Stimulated activated naive CD8-positive, alpha-beta T cell treated with anti-CD3 and anti-CD28 coated beads, Interleukin-15, amount 100 ng/mL, for 72 hours (primary cell): ENCODE data around the gene PPRC1.

Experiments
- ATAC-seq: fragments of 150-1000 bp; cut with Tn5 transposase; 2 replicates; pipeline ENCODE4 v1.10.0; 2021; ENCODE audit warnings: mild to moderate bottlenecking, moderate library complexity
- DNase-seq, 2 donors: peaks; one replicate each; pipeline ENCODE4 v3.0.0; 2021 to 2022
- H3K27ac Mint-ChIP-seq, 2 donors: one replicate each; pipeline ENCODE4 v1.8.0; 2022; ENCODE audit warnings: mild to moderate bottlenecking in 2 of 2, mixed read lengths in 2 of 2, moderate library complexity in 2 of 2
- H3K27me3 Mint-ChIP-seq: one replicate; pipeline ENCODE4 v1.8.0; 2022; ENCODE audit warnings: mixed read lengths
- H3K4me1 Mint-ChIP-seq: one replicate; pipeline ENCODE4 v1.8.0; 2022; ENCODE audit warnings: mild to moderate bottlenecking, mixed read lengths
- H3K4me3 Mint-ChIP-seq, 2 donors: one replicate each; pipeline ENCODE4 v1.8.0; 2022; ENCODE audit warnings: mild to moderate bottlenecking in 2 of 2, mixed read lengths in 2 of 2, moderate library complexity in 1 of 2
- H3K9me3 Mint-ChIP-seq, 2 donors: one replicate each; pipeline ENCODE4 v1.8.0; 2022; ENCODE audit warnings: mixed read lengths in 2 of 2

PPRC1 gene

DNA sequence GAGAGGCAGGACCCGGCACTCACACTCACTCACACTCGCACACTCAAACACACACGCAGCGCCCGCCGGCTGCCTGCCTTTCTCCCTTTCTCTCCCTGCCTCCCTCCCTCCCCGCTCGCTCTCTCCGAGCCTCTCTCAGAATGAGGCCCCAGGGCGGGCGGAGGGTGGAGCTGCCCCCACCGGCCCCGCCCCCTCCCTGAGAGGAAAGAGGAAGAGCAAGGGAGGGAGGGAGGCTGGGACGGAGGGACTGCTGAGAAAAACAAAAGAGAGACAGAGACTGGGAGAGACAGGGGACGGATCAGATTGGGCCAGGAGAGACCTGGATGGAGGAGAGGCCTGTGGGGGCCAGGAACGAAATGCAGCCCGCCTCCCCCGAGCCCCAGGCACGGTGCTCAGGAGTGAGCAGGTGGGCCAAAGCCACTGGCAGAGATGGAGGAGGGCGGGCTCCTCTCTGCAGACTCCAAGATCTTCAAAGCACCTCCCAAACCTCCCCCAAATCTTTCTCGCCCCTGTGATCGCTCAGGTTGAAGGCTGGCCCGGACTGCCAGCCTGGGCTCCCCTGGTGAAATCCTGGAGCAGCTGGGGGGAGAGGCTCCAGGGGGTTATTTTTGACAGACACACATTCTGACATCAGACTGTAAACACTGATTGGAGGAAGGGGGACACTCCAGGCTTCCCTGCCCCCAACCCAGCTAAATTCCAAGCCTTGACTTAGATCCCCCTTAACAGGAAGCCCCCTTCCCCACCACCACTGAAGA lies 17.8 kb upstream of the PPRC1 start:
- peak; percentile 72 to 78 for DNase-seq
- Mint-ChIP-seq H3K27me3 (no peaks in the 10 kb centered on the region), H3K27ac (peak overlapping the region; percentile 92 to 94), H3K9me3 (no peaks in the 10 kb centered on the region), H3K4me1 (peaks cover 74% of the 10 kb centered on the region), H3K4me3 (peak overlapping the region; percentile 91 to 99)
- peak; percentile 68 for ATAC-seq

DNA sequence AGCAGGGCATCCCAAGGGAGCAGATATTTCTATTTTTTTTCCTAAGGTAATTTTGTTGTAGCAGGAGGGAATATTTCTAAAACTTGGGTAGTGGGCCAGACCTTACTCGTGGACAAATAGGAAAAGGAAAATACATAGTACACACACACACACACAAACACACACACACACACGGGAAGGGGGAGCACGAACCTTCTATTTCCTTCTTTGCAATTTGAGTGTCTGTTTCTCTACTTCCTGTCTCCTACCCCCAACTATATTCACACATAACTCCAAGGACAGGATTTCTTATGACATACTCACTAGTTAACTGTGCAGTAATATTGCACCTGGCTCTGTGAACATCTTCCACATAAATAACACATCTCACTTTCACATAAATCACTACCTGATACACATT lies 17.1 kb upstream of the PPRC1 start:
- Mint-ChIP-seq H3K27me3 (no peaks in the 10 kb centered on the region), H3K9me3 (no peaks in the 10 kb centered on the region), H3K27ac (peak overlapping the region; percentile 92 to 94), H3K4me3 (peak overlapping the region; percentile 91 to 99), H3K4me1 (peaks cover 74% of the 10 kb centered on the region)
- no peak for ATAC-seq
- DNase-seq, result no peak

DNA sequence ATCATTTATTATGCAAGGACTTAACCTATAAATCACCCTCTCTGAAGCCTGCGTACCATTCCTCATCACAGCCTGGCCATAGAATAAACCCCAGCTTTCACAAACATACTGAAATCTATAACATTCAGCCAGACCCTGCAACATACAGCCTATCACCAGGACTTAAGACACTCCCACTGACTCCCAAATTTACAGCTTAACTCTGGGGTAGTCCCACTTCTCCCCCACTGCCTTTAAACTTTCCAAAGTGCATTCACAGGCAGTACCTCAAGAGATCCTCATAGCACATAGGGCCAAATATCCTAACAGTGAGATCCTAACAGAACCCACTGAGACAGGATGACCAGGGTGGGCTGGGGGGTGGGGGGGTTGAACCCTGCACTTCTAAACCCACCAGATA lies 16.2 kb upstream of the PPRC1 start:
- peak overlapping the region in 1 of 2 donors; percentile 51 for H3K27ac Mint-ChIP-seq
- ATAC-seq (no peak), DNase-seq (no peak)
- H3K4me1 Mint-ChIP-seq, result peaks cover 75% of the 10 kb centered on the region
- H3K9me3 Mint-ChIP-seq, result no peaks in the 10 kb centered on the region
- peak overlapping the region; percentile 91 to 99 for H3K4me3 Mint-ChIP-seq
- no peaks in the 10 kb centered on the region for H3K27me3 Mint-ChIP-seq

DNA sequence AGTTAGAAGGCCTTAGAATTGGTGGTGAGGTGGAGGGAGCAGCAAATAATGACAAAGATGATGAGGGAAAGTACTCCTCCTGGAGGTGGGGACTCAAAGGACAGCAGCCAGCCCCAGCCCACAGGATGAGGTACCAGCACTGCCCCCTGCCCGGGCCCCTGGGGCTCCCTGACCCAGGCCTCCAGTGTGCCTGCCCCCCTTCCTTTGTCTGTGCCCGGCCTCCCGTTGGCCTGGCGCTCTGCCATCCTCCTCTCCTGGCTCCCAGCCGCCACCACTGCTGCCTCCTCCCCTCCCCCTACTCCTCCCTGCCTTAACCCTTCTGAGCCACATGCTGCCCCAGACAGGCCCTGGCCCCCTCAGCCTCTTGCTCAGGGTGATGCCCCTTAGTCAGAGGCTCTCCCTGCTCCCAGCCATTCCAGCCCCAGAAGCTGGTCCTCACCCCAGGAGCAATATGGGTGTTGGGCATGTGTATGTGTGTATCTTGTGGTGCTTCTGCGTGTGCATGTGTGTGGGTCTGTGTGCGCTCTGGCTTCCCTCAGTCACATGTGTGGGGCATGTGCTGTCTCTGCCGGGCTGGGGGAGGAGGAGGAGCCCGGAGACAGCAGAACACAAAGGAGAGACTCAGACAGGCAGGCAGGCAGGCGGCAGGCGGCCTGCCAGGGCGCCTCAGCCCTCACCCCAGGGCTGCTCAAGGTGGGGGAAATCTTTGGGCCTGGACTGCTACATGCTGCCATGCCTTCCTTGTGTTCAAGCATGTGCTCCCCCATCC lies 15.3 kb upstream of the PPRC1 start:
- Mint-ChIP-seq H3K4me1 (peaks cover 71% of the 10 kb centered on the region), H3K4me3 (peak overlapping the region; percentile 91 to 99), H3K27ac (peak overlapping the region; percentile 82 to 92), H3K27me3 (no peaks in the 10 kb centered on the region), H3K9me3 (no peaks in the 10 kb centered on the region)
- DNase-seq (peak; percentile 68 to 79), ATAC-seq (peak; percentile 62)

DNA sequence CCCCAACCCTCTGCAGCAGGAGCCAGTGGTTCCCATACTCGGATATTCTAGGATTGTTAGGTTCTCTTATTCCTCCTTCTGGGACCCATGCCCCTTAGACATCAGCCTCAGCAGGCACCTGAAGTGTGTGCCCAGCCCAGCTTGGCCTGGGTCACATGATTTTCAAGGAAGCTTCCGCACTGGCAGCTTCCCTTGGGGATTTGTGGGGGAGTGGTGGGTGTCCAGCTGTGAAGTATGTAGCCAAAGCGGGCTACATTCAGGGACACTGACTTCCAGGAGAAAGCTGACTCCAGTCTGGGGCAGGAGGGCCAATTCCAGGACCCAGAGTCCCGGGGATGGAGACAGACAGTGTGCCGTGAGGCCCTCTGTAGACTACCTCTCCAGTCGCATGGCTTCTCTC lies 14.0 kb upstream of the PPRC1 start:
- Mint-ChIP-seq H3K27ac (peak overlapping the region; percentile 92 to 98), H3K4me3 (peak overlapping the region; percentile 91 to 99), H3K27me3 (no peaks in the 10 kb centered on the region), H3K9me3 (no peaks in the 10 kb centered on the region), H3K4me1 (peaks cover 58% of the 10 kb centered on the region)
- DNase-seq, result peak in 1 of 2 donors; percentile 27
- no peak for ATAC-seq

DNA sequence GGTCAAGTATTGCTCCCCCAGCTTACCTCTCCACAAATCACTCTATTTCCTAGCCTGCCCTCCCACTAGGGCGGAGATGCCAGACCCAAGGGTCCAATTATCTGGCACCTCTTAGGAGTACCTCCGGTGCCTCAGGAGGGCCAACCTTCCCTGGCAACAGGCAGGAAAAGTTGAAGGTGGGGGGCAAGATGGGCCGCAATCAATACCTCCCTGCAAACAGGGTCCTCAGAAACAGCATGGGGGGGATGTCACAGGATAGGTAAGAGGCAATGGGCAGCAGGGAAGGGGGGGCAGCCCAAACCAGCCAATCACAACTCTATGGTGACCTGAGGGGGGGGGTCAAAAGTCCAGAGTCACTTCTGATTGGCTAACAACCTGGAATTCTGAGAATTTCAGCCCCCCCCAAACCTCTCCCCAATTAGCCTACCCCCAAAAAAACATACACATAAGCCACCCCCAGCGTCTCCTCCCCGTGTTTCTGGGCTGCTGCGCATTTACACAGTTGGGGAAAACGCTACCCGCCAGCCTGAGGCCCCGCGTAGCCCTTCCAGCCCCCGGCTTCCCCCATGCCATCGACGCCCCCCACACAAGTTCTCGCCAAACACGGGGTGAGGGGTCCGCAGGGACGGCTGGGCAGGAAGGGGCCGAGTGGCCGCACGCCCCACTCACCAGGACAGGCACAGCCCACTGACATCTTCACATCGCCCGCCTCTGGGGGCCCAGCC lies 13.3 kb upstream of the PPRC1 start:
- DNase-seq, result peak; percentile 57 to 64
- Mint-ChIP-seq H3K27me3 (no peaks in the 10 kb centered on the region), H3K4me3 (peak overlapping the region; percentile 91 to 99), H3K27ac (peak overlapping the region; percentile 93 to 98), H3K4me1 (peaks cover 58% of the 10 kb centered on the region), H3K9me3 (no peaks in the 10 kb centered on the region)
- ATAC-seq, result peak; percentile 24

DNA sequence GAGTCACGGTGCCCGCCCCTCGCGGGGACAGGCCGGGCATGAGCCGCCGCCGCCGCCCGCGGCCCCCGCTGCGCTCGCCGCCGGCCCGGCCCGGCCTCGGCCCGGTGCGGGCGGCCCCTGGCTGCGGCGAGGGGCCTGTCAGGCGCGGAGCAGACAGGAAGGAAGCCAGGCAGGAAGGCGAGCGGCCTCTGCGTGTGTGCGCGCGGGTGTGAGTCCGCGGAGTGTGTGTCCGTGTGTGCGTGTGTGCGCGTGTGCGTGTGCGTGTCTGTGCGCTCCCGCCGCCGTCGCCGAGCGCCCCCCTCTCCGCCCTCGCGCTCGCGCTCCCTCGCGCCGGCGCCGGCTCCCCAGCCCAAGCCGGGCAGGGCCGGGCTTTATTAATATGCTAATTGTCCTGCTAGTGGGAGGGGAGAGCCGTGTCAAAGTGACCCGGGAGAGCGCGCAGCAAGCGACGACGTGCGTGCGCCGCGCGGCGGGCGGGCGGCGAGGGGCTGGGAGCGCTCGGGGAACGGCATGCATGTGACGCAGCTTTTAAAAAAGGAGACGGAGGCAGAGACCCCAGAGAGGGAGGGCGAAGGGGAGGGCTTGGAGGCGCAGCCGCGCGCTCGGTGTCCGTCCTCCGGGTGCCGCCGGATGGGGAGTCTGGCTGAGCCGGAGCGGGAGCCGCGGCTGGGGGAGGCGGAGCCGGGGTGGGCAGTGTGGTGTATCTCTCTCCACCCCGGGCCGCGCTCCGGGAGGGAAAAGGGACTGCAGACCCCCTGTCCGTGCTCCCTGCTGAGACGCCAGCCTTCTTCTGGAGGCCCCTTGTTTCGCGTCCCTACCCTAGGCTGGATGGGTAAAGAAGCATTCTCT lies 12.5 kb upstream of the PPRC1 start, which contains the start of gene LDB1:
LDB1 (minus strand) TSS at position 227 of the 849 bp plus-strand sequence. CDS start 258 bp downstream, outside the sequence.
- H3K4me3 Mint-ChIP-seq, result peak within 1 kb of the TSS; percentile 91 to 99
- H3K27me3 Mint-ChIP-seq, result no peaks in the 10 kb centered on the region

DNA sequence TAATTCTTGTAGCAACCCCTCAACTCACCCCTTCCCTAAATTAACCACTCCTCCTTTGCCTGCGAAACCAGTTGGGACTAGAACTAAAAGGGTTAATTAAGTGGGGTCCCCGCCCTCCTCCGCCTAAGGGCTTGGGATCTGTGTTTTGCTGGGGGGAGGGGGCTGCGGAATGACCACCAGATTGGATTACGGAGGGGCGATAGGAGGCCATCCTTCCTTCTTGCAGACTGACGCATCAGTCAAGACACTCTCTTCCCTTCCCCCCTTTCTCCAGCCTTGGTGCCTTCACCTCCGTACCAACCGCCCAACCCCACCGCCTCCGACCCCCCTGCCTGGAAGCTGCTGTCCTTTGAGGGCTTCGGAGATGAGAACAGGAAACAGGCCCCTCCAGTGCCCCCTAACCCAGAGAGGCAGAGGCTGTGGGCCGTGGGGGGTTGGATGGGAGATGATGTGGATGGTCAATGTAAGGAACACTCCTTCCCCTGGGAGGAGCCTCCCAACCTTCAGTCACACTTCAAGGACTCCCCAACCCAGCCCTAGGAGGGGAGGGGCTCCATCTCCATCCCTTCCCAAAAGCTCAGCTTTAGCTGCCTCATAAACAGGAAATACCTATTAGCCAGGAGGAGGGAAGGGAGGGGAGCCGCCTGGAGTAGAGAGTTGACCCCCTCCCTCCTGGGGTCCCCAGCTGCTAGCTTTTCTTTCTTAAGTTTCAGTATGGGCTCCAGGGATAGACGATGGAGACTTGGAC lies 11.7 kb upstream of the PPRC1 start:
- Mint-ChIP-seq H3K4me1 (peaks cover 42% of the 10 kb centered on the region), H3K27me3 (no peaks in the 10 kb centered on the region), H3K4me3 (peak overlapping the region; percentile 91 to 99), H3K27ac (peak overlapping the region; percentile 92 to 95), H3K9me3 (no peaks in the 10 kb centered on the region)
- ATAC-seq (no peak), DNase-seq (no peak)

More for the DNA sequence above, 12.5 kb upstream of the PPRC1 start, which contains the start of gene LDB1:
- DNase-seq (peak; percentile 75 to 76), ATAC-seq (peak; percentile 63)
- Mint-ChIP-seq H3K4me1 (peaks cover 50% of the 10 kb centered on the region), H3K27ac (peak within 1 kb of the TSS; percentile 93 to 98), H3K9me3 (no peaks in the 10 kb centered on the region)

DNA sequence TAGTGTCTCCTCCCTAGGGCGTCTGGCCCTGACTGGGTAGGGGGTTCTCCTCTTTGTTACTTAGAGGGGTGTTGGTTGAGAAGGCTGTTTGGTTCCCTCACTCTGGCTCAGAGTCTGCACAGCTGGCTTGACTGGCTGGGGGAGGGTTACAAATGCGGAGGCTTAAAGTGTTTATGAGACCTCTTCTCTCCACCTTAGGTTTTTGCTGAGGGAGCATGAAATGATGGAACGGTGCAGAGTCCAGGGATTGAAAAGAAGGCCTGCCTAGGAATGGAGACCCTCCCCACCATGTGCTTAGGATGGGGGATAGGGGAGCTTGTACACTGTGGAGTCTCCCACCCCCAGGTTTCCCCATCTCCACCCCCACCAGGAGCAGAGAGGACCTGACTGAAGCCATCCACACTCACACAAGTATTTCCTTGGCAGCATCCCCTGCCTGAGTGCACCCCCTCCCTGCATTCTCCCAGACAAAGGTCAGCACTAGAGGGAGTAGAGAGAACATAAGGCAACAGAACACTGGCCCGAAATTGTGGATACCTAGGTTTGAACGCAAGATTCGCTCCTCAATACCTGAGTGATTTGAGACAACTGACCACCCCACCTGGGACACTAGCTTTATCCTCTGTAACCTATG lies 11.0 kb upstream of the PPRC1 start:
- DNase-seq (no peak), ATAC-seq (no peak)
- H3K27ac Mint-ChIP-seq, result peak overlapping the region in 1 of 2 donors; percentile 92
- H3K4me1 Mint-ChIP-seq, result peaks cover 35% of the 10 kb centered on the region
- H3K9me3 Mint-ChIP-seq, result no peaks in the 10 kb centered on the region
- H3K4me3 Mint-ChIP-seq, result peak overlapping the region; percentile 91 to 99
- H3K27me3 Mint-ChIP-seq, result no peaks in the 10 kb centered on the region

DNA sequence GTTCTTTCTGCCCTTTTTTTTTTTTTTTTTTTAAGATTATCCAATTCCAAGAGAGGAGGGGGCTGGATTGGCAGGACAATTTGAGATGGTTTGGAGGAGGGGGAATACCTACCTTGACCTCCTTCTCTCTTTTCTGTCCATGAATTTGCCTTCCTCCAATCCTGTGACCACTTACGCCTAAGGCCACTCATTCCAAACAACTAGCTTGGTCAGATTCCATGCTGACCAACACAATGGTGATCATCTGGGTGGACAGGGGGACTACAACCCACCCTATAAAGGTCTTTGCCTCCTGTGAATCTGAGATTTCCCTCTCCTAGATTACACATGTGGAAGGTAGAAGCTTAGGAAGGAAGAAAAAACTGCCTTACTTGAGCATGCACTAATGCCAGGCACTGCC lies 10.4 kb upstream of the PPRC1 start:
- H3K9me3 Mint-ChIP-seq, result no peaks in the 10 kb centered on the region
- ATAC-seq (no peak), DNase-seq (no peak)
- no peak overlapping the region for H3K27ac Mint-ChIP-seq
- peaks cover 30% of the 10 kb centered on the region for H3K4me1 Mint-ChIP-seq
- H3K27me3 Mint-ChIP-seq, result no peaks in the 10 kb centered on the region
- H3K4me3 Mint-ChIP-seq, result no peak overlapping the region

DNA sequence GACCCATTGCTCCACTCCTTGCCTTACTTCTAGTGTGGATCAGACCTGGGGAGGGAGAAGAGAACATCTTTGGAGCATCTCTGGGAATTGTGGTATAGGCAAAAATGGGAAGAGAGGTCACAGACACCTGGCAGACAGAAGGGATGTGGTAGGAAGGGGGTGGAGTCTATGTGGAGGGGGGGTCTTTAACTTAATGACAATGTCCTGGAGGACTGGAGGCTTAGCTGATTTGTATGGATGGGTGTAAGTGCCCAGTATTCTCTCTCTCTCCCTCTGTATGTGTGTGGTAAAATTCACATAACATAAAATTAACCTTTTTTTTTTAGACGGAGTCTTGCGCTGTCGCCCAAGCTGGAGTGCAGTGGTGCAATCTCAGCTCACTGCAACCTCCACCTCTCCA lies 9.6 kb upstream of the PPRC1 start:
- DNase-seq (no peak), ATAC-seq (no peak)
- Mint-ChIP-seq H3K4me3 (no peak overlapping the region), H3K27me3 (no peaks in the 10 kb centered on the region), H3K27ac (no peak overlapping the region), H3K4me1 (peaks cover 22% of the 10 kb centered on the region), H3K9me3 (no peaks in the 10 kb centered on the region)

DNA sequence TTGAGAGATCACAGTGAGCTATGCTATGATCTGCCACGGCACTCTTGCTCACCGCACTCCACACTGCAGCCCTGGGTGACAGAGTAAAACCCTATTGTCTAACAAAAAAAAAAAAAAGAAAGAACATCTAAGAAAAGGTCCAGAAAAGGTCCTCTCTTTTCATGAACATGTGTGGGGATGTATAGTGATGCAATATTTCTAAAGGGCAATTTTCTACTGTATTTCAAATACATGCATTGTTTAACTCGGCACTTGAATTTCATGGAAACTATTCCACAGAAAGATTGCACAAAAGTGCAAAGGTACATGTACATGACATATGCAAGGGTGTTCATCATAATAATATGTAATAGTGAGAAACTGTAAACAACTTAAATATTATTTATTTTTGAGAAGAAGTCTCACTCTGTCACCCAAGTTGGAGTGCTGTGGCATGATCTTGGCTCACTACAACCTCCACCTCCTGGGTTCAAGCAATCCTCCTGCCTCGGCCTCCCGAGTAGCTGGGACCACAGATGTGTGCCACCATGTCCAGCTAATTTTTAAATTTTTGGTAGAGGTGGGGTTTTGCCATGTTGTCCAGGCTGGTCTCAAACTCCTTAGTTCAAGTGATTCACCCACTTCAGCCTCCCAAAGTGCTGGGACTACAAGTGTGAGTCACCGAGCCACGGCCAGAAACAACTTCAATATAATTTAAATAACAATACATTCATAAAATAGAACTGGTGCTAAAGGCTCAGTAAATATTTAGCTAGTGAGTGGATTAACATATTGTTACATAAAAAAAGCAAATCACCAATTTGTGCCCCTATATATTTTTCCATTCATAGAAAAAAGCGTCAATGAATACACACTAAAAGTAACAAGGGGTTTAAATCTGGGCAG lies 1.3 kb upstream of the PPRC1 start:
- H3K4me3 Mint-ChIP-seq, result peak overlapping the region; percentile 93 to 95

DNA sequence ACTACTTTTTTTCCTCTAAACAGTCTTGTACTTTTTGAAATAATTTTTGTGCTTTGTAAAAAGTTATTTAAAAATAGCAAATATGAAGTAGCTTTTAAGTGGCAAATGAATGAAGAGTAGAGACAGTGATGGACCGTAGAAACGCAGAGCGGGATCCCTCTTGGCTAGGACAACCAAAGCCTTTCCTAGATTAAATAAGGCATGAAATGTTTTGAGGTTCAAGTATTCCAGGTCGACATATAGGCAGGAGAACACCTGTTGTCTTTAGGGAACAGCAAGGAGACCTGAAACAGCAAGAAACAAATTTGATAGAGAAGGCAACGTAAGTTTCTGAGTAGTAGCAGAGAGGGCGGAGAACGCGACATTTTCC lies 662 bp upstream of the PPRC1 start:
- no peaks in the 10 kb centered on the region for H3K27me3 Mint-ChIP-seq
- peak overlapping the region; percentile 93 to 95 for H3K4me3 Mint-ChIP-seq
- no peak for ATAC-seq
- peak overlapping the region; percentile 86 to 100 for H3K27ac Mint-ChIP-seq
- peaks cover 40% of the 10 kb centered on the region for H3K4me1 Mint-ChIP-seq
- no peak for DNase-seq
- no peaks in the 10 kb centered on the region for H3K9me3 Mint-ChIP-seq

More for the DNA sequence above, 1.3 kb upstream of the PPRC1 start:
- no peaks in the 10 kb centered on the region for H3K9me3 Mint-ChIP-seq
- DNase-seq (no peak), ATAC-seq (no peak)
- H3K4me1 Mint-ChIP-seq, result peaks cover 36% of the 10 kb centered on the region
- peak overlapping the region in 1 of 2 donors; percentile 100 for H3K27ac Mint-ChIP-seq
- no peaks in the 10 kb centered on the region for H3K27me3 Mint-ChIP-seq
